NCI-H2081 (cell line): ENCODE data around the gene ARMH3.

Experiments used
- DNase-seq, 2 experiments: peaks; one replicate each; lab custom pipeline; 2025; lab: John Stamatoyannopoulos, UW

The ARMH3 gene

DNA sequence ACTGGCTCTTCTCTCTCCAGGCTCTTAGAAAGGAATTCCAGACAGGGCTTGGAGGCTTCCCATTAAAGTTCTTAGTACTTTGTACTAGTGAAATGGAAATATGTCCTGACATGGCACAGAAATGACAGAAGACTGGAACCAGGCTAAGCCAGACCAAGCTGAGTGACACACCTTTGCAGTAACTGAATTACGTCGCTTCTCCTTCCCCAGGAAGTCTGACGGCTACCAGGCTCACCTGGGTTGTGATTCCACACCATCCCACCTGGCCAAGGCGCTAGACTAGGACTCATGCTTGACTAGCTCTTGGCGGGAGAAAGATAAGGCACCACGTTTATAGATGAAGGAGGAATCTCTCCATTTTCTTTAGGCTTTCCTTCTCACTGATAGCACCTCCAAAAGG is 161.7 kb downstream of the ARMH3 start:
- DNase-seq, result no peak

DNA sequence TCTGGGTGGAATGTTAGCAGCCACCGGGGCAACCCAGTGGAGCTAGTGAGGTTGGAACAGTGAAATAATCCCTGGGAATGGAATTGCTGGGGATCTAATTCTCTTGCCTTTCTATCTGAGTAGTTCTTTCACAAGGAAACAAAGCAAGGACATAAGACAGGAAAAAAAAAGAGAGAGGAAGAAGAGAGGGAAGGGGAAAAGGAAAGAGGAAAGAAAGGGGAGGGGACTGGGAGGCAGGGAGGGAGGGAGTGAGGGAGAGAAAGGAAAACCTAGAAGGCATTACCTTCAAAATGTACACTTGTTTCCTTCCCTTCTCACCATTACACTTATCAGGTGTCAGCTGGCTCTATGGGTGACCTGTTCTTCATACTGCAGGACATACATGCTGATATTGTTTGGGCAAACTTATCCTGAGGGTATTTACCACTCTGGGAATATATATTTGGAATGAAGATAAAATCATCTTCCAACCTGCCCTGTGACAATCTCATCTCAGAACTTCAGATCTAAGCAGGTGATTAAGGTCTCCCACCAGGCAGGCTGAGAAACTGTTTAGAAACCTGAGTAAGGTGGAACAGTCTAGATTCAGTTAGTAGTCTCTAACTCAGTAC is 162.4 kb downstream of the ARMH3 start:
- no peak for DNase-seq

DNA sequence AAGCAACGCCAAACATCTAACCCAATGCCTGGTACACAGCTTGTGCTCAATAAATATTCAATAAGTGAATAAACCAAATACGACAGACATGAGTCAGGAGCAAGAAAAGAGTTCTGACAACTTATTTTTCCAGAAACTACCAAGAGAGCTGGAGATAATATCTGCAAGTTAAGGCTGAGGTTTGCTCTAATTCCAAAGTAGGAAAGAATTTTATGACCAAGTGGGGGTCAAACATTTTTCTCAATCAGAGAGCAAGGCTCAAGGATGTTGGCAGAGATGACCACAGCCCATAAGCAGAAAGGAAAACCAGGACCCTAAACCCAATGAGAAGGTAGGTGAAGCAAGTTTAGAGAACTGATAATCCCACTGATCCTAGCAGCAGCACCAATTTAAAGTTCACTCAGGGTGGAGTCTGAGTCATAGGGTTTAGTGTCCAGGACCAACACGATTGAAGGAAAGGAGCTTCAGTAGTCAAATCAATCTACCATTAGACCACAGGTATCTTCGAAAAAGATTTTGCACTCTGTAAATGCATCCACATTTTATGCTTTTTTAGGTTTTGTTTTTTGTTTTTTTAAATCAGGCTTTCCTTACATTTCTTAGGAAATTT is 163.1 kb downstream of the ARMH3 start:
- no peak for DNase-seq

GRCh38 chr10:101889256-101890210 is 166.4 kb downstream of the ARMH3 start:
- DNase-seq, result peak; percentile 31 to 46

- no peak for DNase-seq
These were observed 167.6 kb downstream of the ARMH3 start for GRCh38 chr10:101888251-101888949.

DNA sequence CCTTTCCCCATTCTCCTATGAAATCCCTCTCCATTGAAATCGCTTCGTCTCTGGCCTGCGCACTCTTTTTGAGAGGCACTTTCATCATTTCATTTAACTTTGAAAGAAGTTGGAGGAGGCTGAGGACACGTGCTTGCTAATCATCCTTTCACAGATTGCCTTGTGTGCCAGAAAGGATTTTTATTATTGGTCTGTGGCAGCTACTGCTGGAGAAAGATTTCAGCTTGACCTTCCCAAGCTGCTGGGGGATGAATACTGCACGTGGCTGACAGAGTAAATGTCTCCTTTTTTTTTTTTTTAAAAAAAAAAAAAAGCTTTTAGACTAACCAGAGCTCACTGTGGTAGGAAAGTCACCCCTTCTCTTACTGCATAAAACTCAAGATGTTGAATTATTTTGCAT is 168.2 kb downstream of the ARMH3 start:
- DNase-seq, result no peak

DNA sequence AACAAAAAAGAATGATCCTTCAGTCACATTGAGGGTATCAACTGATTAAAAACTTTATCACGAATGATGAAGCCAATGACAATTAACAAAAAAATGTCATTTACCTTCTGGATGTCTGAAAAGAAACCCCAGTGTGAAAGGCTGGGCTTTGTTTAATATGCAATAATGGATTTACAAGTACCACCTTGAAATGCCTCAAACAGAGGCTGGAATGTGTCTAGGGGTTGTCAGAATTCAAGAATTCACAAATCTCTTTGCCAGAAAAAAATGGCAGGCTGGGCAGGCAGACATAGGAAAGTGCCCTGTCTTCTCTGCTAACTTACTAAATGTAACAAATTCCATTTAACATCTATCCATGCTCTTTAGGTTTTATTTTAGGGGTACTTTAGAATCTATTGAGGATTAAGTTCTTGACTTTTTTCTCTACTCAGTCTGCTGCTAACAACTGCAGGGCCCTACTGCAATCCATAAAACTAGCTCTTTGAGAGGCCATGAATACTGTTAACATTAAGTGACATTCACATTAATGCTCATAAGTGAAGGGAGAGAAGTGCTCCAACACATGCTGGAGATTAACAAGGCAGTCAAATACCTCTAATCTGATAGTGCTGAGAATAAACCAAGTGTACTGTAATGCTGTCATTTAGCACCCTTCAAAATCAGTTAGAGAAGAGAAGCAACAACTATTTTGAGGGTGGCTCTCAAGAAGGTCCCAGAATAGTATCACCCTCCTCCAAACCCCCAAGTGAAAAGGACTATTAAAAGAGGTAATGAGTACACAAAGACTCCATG is 169.3 kb downstream of the ARMH3 start:
- no peak for DNase-seq

DNA sequence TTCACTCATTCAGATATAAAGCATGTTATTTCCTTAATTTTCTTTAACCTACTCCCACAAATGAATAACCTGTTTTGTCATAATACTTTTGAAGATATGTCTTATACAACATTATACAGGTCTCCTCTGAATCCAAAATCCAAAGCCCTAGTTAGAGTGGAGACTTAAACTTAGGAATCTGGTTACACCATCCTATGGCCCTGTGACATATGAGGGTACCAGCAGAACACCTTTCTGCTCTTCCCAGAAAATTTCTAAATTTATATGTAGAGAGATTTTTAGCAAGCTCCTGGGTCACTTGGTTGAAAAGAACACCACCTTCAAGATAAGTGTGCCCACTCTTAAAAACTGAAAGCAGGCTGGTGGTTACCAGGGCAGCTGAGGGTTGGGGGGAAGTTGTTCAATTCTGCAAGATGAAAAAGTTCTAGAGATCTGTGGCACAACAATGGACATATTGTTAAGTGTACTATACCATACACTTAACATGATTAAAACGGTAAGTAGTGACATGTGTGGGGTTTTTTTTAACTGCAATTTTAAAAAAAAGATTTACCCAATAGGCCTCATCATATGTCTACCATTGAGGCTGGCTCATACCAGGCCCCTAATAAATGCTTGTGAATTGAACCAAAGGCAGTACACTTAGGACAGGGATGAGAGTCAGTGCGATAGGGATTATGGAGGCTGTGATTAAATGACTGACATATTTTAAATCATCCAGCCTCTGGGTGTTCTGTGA is 174.8 kb downstream of the ARMH3 start:
- no peak for DNase-seq

DNA sequence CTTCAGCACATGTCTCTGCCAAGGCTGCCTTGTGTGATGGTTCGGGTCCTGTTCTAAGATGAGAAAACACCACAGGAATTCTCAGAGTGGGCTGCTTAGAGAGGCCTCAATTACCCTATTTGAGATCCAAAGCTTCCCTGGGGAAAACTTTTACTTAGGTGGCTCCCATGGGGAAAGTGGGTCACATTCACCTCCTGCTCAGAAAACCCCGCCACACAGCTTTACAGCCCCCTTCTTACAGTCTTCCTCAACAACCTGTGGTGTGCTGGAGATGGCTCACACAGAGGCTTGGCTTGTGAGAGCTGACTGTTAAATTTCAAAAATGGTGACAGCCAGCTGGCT is 175.8 kb downstream of the ARMH3 start:
- DNase-seq, result no peak

GRCh38 chr10:101879456-101880231 is 176.3 kb downstream of the ARMH3 start:
- DNase-seq, result no peak

DNA sequence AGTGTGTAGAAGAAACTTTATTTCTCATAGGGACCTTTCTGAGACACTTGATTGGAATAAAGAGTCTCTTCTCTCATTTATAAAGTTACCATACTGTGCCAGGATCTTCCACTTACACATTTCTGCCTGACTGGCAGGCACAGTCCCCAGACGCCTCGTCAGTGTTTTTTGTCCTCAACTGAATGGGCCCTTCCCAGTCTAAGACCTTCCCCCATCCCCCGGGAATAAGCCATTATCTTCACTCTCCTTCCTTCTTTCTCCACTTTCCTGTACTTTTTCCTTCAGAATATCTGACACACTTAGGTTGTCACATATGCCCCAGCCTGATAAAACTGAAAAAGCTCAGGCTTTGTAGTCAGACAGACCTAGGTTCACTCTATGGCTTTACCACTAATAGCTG is 177.1 kb downstream of the ARMH3 start:
- no peak for DNase-seq

GRCh38 chr10:101875068-101875688 is 180.8 kb downstream of the ARMH3 start:
- no peak for DNase-seq

- DNase-seq, result no peak
These were observed 181.7 kb downstream of the ARMH3 start for GRCh38 chr10:101874252-101874651.

DNA sequence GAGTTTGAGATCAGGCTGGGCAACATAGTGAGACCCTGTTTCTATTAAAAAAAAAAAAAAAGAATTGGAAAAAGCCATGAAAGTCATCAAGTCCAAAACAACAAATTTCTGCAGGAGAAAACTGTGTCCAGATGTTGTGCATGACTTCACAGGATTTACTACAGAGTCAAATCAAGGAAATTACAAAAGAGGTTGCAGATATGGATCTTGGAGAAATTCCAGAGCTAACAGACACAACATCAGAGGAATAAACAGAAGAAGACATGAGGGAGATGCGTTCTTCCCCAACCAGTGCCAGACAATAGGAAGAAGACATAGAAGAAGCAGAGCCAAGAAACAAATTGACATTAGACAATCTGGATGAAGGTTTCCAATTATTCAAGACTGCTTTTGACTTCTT is 188.0 kb downstream of the ARMH3 start:
- no peak for DNase-seq

GRCh38 chr10:101859530-101859929 is 196.4 kb downstream of the ARMH3 start:
- DNase-seq, result no peak

DNA sequence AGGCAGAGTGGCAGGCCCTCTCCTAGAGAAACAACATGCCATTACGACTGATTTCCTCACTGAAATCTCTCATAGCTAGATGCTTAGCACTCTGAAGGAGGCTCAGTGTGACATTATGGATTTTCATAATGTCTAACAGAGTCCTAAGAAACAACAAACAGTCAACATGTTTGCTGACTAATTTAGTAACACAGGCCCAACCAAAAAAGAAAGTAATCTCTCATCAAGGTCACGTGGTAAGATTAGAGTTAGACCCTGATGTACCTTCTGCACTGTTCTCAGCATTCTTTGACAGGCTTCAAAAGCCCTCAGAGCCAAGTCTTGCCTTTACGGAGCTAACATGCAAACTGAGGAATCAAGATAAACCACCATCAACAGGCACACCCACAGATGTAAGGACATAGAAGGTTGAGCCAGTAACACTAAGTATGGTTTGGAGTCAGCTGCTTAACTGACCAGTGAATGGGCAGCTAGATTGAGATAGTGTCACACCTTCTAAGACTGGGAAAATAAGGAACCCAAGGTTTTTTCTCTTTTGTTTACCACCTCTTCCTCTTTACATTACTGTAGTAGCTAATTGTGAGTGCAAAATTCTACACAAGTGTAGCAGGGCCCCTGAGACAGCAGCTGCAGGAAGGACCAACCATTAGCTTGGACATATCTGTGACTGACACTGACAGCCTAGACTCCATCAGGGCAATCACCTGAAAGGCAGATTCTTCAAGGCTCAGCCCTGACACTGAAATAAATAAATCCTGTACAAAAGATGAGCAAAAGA is 197.1 kb downstream of the ARMH3 start:
- DNase-seq, result no peak

DNA sequence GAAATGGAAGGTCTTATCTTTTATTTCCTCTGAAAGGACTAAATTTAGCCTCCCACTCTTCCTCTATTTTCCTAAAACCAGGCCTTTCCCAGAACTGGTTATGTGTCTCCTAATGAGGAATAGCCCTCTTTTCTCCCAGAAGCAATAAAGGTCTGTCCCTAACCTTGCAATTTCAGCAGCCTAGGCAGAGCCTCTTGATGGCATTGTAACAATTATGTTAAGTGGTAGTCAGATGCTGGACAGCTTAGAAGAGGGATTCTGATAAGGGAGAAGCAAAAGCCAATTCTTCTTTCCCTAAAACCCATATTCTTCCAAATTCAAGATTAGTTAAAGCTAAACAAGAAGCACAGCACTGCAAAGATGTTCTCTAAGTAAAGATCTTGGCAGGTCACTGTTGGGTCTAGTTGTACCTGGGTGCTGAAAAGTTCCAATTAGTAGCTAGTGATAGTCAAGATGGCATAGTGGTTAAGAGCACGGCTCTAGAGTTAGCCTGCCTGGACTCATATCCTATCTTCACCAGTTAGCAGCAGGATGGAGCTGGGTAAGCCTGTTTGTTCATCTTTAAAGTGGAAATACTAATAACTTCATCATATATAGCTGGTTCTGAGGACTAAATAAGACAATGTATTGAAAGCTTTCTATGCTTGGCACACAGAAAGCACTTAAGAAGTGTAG is 198.0 kb downstream of the ARMH3 start:
- DNase-seq, result no peak

- DNase-seq, result no peak
These were observed 199.3 kb downstream of the ARMH3 start for GRCh38 chr10:101856626-101857025.
